GM18868 (cell line): ENCODE data around the gene CABP7.

ENCODE experiments used
- ATAC-seq: cut with Tn5 transposase; IDR thresholded peaks from one replicate; pipeline ENCODE4 v1.9.1; 2021; ENCODE audit warnings: mild to moderate bottlenecking, moderate library complexity; ENCODE audit not compliant: unreplicated experiment

The CABP7 gene

GRCh38 chr22:29722151-29722550 lies 2.3 kb downstream of the CABP7 start:
- no peak for ATAC-seq

- no peak for ATAC-seq
Observed at GRCh38 chr22:29722587-29722986, 2.8 kb downstream of the CABP7 start.

- no peak for ATAC-seq
Observed at GRCh38 chr22:29723766-29724165, 4.0 kb downstream of the CABP7 start.

- no peak for ATAC-seq
Observed at GRCh38 chr22:29724843-29725242, 5.0 kb downstream of the CABP7 start.

- no peak for ATAC-seq
Observed at GRCh38 chr22:29726106-29726505, 6.3 kb downstream of the CABP7 start.

- no peak for ATAC-seq
Observed at GRCh38 chr22:29726512-29727130, 6.8 kb downstream of the CABP7 start.

GRCh38 chr22:29727131-29727523 lies 7.3 kb downstream of the CABP7 start:
- no peak for ATAC-seq

- ATAC-seq = no peak
Observed at GRCh38 chr22:29729161-29729560, 9.4 kb downstream of the CABP7 start.

GRCh38 chr22:29731058-29731850 lies 11.5 kb downstream of the CABP7 start:
- no peak for ATAC-seq

GRCh38 chr22:29732883-29733282 lies 13.1 kb downstream of the CABP7 start:
- ATAC-seq = no peak

GRCh38 chr22:29733362-29734201 lies 13.8 kb downstream of the CABP7 start:
- ATAC-seq = peak; percentile 59

GRCh38 chr22:29734406-29734805 lies 14.6 kb downstream of the CABP7 start:
- ATAC-seq = no peak

- no peak for ATAC-seq
Observed at GRCh38 chr22:29734838-29735237, 15.0 kb downstream of the CABP7 start.

- no peak for ATAC-seq
Observed at GRCh38 chr22:29735416-29735815, 15.6 kb downstream of the CABP7 start.

GRCh38 chr22:29737251-29738117 lies 17.7 kb downstream of the CABP7 start:
- no peak for ATAC-seq

- no peak for ATAC-seq
Observed at GRCh38 chr22:29738118-29738815, 18.5 kb downstream of the CABP7 start.

- ATAC-seq = no peak
Observed at GRCh38 chr22:29739346-29739875, 19.6 kb downstream of the CABP7 start.

- no peak for ATAC-seq
Observed at GRCh38 chr22:29740216-29740615, 20.4 kb downstream of the CABP7 start.

- ATAC-seq = no peak
Observed at GRCh38 chr22:29741926-29742325, 22.1 kb downstream of the CABP7 start.

- no peak for ATAC-seq
Observed at GRCh38 chr22:29742326-29742725, 22.5 kb downstream of the CABP7 start.
